NCI-H1930 (cell line): Measurements from ENCODE around the gene FOXA3.

Experiments used
- DNase-seq, 2 experiments: peaks; one replicate each; lab custom pipeline; 2025; lab: John Stamatoyannopoulos, UW

FOXA3 gene

DNA sequence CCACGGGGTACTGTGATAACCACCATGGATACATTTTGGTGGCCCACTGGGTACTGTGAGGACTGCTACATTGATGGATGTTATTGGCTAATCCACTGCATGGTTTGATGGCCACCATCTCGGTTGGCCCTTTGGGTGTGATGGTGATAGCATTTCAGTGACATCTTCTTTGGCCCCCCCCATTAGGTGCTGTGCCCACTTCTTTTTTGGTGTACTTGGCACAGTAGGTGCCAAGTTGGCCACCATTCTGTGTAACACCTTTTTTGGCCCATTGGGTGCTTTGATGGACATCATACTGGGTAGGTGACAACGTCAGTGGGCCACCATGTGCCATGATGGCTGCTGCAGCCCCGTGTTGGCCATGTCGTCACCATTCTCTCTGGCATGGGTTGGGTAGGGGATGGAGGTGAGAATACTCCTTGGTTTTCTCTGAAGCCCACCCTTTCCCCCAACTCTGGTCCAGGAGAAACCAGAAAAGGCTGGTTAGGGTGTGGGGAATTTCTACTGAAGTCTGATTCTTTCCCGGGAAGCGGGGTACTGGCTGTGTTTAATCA, 9.2 kb downstream of the FOXA3 start:
- no peak for DNase-seq

DNA sequence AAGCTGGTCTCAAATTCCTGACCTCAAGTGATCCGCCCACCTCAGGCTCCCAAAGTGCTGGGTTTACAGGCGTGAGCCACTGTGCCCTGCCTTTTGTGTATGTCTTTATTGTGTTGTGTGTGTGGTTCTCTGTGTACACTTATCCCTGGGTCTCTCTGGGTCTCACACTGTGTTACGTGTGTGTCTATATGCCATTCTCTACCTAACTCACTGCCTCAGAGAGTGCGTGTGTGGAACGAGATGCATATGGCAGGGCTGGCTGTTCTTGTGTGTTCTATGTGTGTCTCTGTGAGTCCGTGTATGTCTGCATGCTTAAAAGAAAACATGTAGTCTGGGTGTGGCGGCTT, 10.5 kb downstream of the FOXA3 start:
- DNase-seq: no peak

DNA sequence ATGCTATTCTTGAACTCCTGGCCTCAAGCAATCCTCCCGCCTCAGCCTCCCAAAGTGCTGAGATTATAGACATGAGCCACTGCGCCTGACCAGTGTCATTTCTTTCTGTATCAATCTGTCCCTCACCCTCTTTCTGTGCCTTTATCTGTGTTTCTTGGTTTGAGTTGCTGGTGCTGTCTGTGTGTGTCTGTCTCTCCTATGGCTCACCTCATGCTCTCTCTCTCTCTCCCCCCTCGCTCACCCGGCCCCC, 12.0 kb downstream of the FOXA3 start:
- DNase-seq: no peak

DNA sequence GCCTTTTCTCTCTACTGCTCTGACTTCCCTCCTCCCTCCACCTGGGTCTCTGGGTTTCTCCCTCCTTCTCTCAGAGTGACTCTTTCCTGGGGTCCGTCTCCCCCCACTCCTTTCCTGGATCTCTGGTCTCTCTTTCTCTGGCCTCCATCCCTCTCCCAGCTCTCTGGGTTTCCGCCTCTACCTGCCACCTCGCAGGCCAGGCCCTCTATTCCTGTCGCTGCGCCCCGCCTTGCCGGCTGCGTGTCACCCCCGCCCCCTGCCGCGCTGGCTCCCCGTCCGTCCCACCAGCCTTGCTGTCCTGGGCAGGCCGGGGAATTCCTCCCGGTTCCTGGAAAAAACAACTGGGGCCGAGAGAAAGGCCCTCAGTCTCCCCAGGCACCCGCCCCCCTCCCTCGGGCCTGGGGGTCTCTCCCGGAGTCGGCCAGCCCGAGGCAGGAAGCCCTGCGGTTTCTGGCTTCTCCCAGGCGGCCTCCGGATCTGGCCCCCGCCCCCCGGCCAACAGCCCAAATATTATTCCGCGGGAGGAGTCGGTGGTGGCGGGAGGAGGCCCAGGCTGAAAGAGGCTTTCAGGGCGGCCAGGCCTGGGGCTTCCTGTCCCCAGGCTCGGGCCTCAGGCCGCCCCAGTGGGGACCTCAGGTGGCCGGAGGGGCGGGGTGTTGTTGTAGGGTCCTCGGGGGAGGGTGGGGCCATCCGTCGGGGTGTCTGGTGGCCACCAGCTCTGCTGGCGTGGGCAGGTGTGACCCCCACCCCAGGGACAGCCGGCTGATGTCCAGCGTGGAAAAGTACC, 12.5 kb downstream of the FOXA3 start:
- DNase-seq: no peak

DNA sequence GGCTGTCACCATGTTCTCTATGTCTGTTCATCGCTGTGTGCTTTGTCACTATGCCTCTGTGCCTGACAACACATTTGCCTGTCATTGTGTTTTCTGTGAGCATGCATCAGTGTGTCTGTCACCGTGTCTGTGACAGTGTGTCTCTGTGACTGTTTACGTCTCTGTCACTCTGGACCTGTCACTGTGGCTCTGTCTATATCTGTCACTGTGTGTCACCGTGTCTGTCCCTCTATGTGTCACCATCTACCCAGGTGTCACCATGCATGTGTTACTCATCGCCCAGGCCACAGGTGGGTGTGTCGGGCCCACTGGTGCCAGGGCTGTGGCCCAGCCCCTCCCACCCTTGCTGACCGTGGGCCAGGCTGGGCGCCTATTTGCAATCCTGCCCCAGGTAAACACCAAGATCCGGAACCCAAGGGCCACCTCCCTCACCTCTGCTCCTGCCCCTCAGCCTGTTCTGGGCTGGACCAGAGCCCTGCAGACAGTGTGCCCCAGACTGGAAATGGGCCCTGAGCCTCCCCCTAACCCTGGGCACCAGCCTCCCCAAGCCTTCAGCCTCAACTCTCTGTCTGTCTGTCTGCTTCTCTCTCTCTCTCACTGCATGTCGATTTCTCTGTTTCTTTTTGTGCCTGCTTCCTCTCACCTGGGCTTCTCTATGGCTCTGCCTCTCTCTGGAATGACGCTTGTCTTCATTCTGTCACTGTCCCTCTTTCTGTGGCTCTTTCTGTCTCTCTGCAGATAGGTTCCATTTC, 14.1 kb downstream of the FOXA3 start:
- no peak for DNase-seq

GRCh38 chr19:45879055-45879454, 14.9 kb downstream of the FOXA3 start:
- no peak for DNase-seq

DNA sequence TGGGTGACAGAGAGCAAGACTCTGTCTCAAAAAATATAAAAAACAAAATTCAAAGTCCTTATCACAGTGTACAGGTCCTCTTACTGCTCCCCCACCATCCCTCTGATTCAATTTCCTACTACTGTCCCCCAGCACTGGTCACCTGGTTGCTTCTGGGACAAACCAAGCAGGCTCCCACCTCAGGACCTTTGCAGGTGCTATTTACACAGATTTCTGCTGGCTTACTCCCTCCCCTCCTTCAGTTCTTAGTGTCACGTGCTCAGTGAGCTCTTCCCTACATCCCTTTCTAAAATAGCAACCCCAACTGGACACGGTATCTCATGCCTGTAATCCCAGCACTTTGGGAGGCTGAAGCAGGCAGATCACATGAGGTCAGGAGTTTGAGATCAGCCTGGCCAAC, 15.8 kb downstream of the FOXA3 start:
- DNase-seq: no peak

- no peak for DNase-seq
Observed at GRCh38 chr19:45881082-45881908, 17.2 kb downstream of the FOXA3 start.

GRCh38 chr19:45881909-45882528, 17.9 kb downstream of the FOXA3 start:
- DNase-seq: no peak

GRCh38 chr19:45882652-45883585, 18.8 kb downstream of the FOXA3 start:
- peak; percentile 83 to 91 for DNase-seq

DNA sequence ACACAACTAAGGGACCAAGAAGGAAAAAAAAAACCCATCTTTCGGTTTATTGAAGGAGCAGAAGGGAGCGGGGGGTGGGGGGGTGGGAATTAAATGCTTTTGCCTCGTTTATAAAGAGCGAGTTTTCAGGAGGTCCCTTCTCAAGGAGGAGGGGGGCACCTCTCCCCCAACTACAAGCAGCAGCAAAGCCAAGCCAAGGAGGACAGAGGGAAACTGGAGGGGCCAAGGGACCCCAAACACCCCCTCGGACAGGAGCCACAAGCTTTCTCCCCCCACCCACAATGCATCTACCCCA, 19.4 kb downstream of the FOXA3 start:
- DNase-seq: no peak

- no peak for DNase-seq
Observed at GRCh38 chr19:45883881-45884681, 20.0 kb downstream of the FOXA3 start.

DNA sequence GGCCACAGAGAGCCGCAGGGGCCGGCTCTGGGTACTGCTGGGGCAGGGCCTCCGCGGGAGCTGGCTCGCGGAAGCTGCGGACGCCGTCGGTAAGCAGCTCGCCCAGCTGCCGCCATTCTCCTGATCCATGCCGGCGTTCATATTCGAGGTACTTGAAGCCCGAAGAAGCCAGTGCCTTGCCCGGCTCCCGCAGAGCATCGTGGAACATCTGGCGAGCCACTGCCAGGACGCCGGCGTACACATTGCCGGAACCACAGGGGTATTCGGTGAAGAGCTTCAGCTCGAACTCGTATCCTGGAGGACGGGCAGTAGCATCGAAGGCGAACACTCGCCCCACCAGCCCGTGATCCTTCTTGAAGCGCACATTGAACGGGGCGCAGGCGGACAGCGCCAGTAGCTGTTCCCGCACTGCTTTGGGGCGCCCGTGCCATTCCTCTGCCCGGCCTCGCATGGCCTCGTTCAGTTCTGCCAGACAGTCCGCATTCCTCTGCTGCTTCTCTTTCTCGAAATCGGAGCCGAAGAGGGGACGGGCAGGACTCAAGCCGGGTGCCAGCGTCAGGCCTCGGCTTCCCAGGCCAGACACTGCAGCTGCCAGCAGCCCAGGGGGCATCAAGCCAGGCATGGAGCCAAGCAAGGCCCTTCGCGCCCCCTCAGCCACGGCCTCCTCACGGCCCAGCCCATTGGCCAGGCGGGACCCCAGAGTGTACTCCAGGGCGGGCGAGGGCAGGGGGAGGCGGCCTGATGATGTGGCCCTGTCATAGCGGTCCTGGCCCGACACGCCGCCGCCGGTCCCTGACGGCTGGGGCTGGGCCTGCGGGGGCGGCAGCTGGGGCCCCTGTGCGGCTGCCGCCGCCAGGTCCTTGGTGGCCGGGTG, 20.8 kb downstream of the FOXA3 start:
- no peak for DNase-seq

DNA sequence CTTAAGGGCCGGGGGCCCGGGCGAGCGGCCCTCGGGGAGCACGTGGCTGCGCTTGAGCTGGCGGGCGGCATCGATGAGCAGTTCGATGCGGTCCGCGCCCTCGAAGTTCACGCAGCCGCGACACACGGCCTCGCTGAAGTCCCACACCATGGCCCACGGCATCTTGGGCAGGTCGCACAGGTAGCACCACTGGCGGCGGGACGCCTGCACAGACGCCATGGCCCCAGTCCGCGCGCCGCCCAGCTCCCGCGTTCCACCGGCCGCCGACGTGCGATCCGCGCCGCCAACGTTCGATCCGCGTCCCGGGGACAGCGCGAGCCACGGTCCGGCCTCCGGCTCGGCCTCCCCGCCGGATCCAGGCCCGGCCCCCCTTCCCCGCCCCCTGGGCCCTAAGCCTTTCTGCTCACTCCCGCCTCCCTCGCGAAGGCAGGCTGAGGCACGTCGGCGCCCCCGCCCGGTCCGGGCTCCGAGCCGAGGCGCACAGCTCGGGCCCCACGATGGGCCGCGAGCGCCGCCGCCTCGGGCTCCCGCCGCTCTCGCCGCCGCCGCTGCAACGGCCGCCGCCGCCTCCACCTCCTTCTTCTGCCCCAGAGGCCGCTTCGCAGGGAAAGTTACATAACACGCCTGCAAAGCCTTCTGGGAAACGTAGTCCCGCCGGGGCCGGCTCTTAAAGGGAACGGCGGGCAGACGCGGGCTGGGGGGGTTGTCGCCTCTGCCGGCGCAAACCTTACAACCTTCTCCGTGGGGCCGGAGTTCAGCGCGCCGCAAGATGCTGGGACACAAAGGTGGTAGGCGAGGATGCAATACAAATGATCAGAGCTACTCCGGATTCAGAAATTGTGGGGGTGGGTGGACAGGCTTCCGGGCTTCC, 21.7 kb downstream of the FOXA3 start, which contains the start of gene IRF2BP1:
TSS of gene IRF2BP1 (minus strand) at position 586 of the 871 bp plus-strand sequence. CDS start at position 219, 367 bp downstream.
- DNase-seq: peak; percentile 94 to 95

GRCh38 chr19:45886427-45887199, 22.5 kb downstream of the FOXA3 start:
- peak; percentile 90 to 96 for DNase-seq

GRCh38 chr19:45887200-45887710, 23.1 kb downstream of the FOXA3 start:
- no peak for DNase-seq

DNA sequence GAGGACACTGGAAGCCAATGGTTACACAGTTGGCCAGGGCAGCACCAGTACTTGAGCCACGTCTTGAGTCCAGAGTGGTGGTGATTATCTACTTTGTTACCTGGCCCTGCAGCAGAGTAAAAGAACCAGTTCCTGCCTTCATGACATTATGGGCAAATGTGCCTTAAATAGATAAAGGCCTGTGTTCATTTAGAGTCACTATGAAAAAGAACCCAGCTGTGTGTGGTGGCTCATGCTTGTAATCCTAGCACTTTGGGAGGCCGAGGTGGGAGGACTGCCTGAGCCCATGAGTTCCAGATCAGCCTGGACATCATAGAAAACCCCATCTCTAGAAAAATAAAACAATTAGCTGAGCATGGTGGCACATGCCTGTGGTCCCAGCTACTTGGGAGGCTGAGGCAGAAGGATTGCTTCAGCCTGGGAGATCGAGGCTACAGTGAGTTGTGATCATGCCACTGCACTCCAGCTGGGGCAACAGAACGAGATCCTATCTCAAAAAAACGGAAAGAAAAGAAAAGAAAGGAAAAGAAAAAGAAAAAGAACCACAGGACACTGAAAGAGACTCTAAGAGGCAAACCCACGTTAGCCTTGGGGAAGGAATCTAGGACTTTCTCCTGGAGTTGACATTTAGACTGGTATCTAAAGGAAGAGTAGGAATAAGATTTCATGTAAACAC, 25.2 kb downstream of the FOXA3 start:
- DNase-seq: no peak
